ENCODE measurements around the gene TRIM72.
"Not testable (repeated sequence)": the region's sequence is repeated elsewhere in the genome, so short reads cannot be mapped to it uniquely, and the experiment has no call there.

The TRIM72 gene

DNA sequence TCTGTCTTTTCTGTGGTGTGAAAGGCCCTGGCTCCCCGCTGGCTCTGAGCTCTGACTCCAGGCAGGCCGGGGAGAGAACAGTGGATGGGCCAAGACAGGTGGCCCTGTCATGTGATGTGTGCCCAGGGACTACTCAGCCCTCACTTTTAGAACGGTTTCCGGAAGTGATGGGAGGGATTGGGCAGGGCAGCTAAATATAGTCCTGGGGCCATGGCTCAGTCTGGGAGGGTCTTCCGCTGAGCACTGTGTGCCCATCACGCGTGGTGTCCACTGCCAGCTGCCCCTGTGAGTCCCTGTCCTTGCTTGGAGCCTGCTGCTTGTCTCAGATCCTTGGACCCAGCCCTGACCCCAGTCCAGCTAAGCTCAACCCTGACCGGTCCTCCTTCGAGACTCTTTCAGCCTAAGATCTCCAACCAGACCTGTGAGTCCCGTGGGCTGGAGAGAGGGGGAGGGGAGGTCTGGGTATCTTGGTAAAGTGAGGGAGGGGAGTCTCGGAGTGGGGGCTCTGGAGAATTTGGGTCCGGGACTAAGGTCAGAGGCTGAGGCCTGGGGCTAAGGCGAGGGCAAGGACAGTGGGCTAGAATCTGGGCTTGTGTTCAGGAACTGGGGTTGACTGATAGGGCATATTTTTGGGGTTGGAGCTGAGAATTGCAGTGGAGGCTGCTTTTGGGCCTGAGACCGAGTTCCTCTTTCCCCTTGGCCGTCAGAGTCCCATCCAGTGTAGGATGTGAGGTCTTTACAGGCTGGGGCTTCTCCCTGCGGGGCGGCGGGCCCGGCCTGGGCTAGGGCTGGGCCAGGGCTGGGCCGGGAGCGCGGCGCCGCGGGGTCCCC lies at the start of gene TRIM72:
Gene TRIM72 (plus strand): TSS at position 243 of the 831 bp plus-strand sequence. CDS start 620 bp downstream, outside the sequence.
- no peak for DNase-seq

GRCh38 chr16:31167315-31167714 lies 46.6 kb upstream of the TRIM72 start:
- no peak for DNase-seq

DNA sequence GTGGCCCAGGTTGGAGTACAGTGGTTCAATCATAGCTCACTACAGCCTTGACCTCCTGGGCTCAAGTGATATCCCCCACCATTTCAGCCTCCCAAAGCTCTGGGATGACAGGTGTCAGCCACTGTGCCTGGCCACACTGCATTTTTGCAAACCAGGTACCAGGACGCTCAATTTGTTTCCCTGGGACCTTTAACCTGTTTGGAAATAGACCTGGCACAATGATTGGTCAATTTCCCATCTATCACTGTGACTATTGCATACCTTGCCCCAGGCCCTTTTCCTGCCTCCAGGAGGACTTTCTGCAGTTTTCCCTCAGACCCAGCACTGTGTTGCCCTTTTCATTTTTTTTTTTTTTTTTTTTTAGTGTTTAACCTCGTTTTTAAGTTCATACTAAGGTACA lies 45.1 kb upstream of the TRIM72 start:
- DNase-seq = no peak

- not testable (repeated sequence) for DNase-seq
Measured at GRCh38 chr16:31170048-31170447, 43.9 kb upstream of the TRIM72 start.

- DNase-seq = peak; percentile 41
Measured at GRCh38 chr16:31177136-31177535, 36.8 kb upstream of the TRIM72 start.

GRCh38 chr16:31179219-31179746 lies 34.6 kb upstream of the TRIM72 start:
- DNase-seq = no peak

- DNase-seq = peak; percentile 83
Measured at GRCh38 chr16:31179747-31180459, 34.0 kb upstream of the TRIM72 start, which contains the start of gene FUS. Gene FUS, plus strand, starts transcription at chr16:31180139. Its CDS starts 76 bp downstream, at chr16:31180215.

DNA sequence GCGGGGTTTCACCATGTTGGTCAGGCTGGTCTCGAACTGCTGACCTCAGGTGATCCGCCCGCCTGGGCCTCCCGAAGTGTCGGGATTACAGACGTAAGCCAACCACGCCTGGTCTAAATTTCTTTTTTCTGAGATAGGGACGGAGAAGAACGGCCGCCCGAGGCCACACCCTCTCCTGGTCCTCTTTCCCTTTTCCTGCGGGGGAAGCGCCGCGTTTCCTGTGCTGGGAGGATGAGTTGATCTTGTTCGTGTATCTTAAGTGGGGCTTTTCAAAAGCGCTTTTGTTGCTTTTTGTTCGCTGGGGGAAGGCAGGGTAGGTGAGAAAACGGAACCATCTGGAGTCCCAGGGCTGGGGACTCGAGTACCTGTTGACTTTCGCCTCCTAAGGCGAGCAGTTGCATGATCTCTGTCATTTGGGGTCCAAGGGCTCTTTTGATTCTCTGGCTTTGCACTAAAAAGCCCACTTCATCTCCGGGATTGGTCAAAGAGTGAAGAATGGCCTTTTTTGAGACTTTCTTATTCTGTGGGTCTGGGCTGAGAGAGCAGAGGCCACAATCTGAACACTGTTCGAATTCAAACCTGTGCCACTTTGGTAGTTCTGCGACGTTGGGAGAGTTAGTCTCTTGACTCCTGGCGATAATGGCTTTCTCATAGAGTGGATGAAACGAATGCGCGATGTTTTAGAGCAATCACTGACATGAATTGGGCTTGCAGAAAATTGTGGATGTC lies 32.7 kb upstream of the TRIM72 start:
- DNase-seq = no peak

- DNase-seq = no peak
Measured at GRCh38 chr16:31182391-31182790, 31.5 kb upstream of the TRIM72 start.

DNA sequence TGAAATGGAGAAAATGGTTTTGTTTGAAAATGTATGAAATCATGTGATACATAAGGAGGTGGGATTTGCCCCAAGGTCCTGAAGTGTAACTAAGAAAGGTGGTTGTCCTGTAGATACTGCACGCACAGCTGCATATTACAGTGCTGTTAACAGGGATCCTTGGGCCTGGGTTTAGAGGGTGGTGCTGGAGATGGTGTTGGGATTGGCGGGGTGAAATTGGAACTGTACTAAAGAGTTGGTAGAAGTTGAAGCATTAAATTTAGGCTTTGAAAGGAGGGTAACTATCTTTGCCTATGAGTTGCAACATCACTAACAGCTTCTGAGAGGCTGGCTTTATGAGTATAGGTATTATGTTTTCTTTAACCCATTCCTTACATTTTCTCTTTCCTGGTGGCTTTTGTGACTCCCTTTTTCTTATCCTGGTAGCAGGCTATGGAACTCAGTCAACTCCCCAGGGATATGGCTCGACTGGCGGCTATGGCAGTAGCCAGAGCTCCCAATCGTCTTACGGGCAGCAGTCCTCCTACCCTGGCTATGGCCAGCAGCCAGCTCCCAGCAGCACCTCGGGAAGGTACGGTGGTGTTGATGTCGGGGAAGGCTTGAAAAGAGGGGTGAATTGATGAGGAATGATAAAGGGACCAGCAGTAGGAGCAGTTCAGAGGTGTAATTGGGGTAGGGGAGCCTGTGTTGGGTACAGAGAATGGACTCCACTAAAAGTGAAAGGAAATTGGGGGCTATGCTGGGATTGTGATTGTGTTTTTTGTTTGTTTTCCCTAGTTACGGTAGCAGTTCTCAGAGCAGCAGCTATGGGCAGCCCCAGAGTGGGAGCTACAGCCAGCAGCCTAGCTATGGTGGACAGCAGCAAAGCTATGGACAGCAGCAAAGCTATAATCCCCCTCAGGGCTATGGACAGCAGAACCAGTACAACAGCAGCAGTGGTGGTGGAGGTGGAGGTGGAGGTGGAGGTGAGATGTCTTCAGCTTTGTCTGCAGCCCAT lies 30.2 kb upstream of the TRIM72 start:
- DNase-seq = no peak

GRCh38 chr16:31184888-31185287 lies 29.0 kb upstream of the TRIM72 start:
- DNase-seq = no peak

DNA sequence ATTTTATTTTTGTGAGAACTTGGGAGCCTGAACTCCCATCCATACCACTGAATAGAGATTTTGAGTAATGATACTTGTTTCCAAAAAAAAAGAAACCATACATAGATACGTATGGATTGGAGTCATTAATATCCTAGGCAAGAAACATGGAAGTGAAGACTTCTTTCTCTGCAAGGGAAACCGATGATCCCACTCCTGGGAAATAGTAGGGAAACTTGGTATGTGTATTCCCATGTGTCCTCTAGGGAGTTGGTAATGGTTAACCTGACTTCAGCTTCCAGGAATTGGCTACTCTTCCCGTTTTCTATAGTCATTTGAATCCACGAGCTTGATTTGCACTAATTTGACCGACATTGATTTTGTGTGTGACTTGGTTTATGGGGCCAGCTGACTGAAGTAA lies 28.6 kb upstream of the TRIM72 start:
- DNase-seq = no peak

GRCh38 chr16:31186176-31186575 lies 27.7 kb upstream of the TRIM72 start:
- DNase-seq = peak; percentile 17

GRCh38 chr16:31186930-31187807 lies 26.8 kb upstream of the TRIM72 start:
- DNase-seq = no peak

- no peak for DNase-seq
Measured at GRCh38 chr16:31187808-31188189, 26.1 kb upstream of the TRIM72 start.

- no peak for DNase-seq
Measured at GRCh38 chr16:31188450-31189411, 25.2 kb upstream of the TRIM72 start.

- no peak for DNase-seq
Measured at GRCh38 chr16:31189412-31189778, 24.5 kb upstream of the TRIM72 start.

- no peak for DNase-seq
Measured at GRCh38 chr16:31190061-31190460, 23.9 kb upstream of the TRIM72 start.

GRCh38 chr16:31190818-31191444 lies 23.0 kb upstream of the TRIM72 start:
- no peak for DNase-seq
